ENCODE results near the gene CYB5D1.

DNA sequence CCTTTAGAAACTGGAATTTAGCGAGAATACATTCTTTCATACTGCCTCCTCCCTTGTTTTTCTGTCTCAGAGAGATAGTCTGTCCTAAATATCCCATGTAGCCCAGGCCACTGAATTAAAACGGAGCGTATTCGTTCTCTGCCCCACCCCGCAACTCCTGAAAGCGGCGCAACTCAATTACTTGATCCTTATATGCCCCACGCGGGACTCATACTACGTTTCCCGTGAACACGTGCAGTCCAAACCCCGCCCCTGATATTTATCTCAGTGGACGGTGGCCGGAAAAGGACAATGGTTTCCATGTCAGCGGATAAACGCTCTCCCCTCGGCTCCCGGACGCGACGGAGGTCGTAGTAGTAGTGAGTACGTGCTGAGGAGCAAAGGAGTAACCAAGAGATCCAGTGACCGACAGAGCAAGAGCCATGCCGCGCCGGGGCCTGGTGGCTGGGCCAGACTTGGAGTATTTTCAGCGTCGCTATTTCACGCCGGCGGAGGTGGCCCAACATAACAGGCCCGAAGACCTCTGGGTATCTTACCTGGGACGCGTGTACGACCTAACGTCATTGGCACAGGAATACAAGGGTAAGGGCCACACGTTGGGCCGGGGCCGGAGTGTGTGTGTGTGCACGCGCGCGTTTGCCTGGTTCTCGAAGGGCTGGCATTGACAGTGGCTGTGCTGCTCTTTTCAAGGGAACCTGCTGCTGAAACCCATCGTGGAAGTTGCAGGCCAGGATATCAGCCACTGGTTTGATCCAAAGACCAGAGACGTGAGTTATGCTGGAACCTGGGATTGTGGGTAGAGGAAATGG lies at the start of gene CYB5D1:
- TF ChIP-seq, protein P1, sequence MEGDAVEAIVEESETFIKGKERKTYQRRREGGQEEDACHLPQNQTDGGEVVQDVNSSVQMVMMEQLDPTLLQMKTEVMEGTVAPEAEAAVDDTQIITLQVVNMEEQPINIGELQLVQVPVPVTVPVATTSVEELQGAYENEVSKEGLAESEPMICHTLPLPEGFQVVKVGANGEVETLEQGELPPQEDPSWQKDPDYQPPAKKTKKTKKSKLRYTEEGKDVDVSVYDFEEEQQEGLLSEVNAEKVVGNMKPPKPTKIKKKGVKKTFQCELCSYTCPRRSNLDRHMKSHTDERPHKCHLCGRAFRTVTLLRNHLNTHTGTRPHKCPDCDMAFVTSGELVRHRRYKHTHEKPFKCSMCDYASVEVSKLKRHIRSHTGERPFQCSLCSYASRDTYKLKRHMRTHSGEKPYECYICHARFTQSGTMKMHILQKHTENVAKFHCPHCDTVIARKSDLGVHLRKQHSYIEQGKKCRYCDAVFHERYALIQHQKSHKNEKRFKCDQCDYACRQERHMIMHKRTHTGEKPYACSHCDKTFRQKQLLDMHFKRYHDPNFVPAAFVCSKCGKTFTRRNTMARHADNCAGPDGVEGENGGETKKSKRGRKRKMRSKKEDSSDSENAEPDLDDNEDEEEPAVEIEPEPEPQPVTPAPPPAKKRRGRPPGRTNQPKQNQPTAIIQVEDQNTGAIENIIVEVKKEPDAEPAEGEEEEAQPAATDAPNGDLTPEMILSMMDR (IDR thresholded peaks at IDR 0.05) = peak in 1 of 4 experiments; percentile 22
- TF ChIP-seq POLR2A (IDR thresholded peaks at IDR 0.05) = no peak
- TF ChIP-seq POLR2AphosphoS5 (IDR thresholded peaks at IDR 0.05) = peak; percentile 91

All from prostate gland (tissue), 2 donors.